ENCODE measurements around the gene PABPC1L. TPM values are rescaled to one million over a fixed set of nuclear protein-coding genes. Genes with fewer than 3 reads are reported as not detected.

Gene PABPC1L
- total RNA-seq, 3 donors from 2014 or later (not counting 1 experiment from before 2014, with no cell fraction given), result 31.7 to 64.9 (median 48.1) TPM

DNA sequence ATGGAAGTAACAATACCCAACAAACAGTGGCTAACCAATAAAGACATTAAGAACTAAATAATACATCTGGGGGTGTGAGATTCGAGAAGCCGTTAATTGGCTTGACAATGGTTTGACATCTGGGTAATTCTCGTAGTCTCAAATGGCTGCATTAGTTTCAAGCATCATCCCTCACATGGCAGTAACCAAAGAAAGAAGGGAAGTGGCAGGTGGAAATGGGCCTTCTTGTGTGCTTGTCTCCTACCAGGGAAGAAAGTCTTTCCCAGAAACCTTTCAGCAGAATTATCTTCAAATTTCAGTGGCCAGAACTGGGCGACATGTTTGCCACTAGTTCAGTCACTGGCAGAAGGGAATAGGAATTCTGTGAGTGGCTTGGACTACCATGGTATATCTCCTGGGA is 66.8 kb downstream of the PABPC1L start:
- H3K27me3 Mint-ChIP-seq (ENCODE audit: low read depth in 2 of 2), result no peaks in the 10 kb centered on the region
- peak overlapping the region; percentile 94 to 98 for H3K27ac Mint-ChIP-seq
- H3K9me3 Mint-ChIP-seq, result no peaks in the 10 kb centered on the region
- intact Hi-C loops (cut with micrococcal nuclease), result no loop called here
- WGBS (ENCODE audit: insufficient coverage), result 100% methylated on average over 4 of the region's 4 CpGs
- peaks cover 57% of the 10 kb centered on the region for H3K36me3 Mint-ChIP-seq
- Histone ChIP-seq H3K27me3 (ENCODE audit: control insufficient read depth, insufficient read depth, low read length) (no peaks in the 10 kb centered on the region), H3K4me3 (ENCODE audit: low read length) (no peak overlapping the region), H3K4me1 (ENCODE audit: control insufficient read depth, insufficient read depth, low read length) (peaks cover 24% of the 10 kb centered on the region), H3K36me3 (ENCODE audit: control insufficient read depth, insufficient read depth, low read length) (peaks cover 74% of the 10 kb centered on the region), H3K9me3 (ENCODE audit: control insufficient read depth, insufficient read depth, low read length) (no peaks in the 10 kb centered on the region), H3K27ac (ENCODE audit: low read length) (peak overlapping the region; percentile 85)
- peaks cover 69 to 76% of the 10 kb centered on the region in 2 donors for H3K4me1 Mint-ChIP-seq
- no peak for DNase-seq
- H3K4me3 Mint-ChIP-seq, result no peak overlapping the region
- no peak for ATAC-seq
- TF ChIP-seq, protein P1, sequence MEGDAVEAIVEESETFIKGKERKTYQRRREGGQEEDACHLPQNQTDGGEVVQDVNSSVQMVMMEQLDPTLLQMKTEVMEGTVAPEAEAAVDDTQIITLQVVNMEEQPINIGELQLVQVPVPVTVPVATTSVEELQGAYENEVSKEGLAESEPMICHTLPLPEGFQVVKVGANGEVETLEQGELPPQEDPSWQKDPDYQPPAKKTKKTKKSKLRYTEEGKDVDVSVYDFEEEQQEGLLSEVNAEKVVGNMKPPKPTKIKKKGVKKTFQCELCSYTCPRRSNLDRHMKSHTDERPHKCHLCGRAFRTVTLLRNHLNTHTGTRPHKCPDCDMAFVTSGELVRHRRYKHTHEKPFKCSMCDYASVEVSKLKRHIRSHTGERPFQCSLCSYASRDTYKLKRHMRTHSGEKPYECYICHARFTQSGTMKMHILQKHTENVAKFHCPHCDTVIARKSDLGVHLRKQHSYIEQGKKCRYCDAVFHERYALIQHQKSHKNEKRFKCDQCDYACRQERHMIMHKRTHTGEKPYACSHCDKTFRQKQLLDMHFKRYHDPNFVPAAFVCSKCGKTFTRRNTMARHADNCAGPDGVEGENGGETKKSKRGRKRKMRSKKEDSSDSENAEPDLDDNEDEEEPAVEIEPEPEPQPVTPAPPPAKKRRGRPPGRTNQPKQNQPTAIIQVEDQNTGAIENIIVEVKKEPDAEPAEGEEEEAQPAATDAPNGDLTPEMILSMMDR (IDR thresholded peaks at IDR 0.05), result no peak

DNA sequence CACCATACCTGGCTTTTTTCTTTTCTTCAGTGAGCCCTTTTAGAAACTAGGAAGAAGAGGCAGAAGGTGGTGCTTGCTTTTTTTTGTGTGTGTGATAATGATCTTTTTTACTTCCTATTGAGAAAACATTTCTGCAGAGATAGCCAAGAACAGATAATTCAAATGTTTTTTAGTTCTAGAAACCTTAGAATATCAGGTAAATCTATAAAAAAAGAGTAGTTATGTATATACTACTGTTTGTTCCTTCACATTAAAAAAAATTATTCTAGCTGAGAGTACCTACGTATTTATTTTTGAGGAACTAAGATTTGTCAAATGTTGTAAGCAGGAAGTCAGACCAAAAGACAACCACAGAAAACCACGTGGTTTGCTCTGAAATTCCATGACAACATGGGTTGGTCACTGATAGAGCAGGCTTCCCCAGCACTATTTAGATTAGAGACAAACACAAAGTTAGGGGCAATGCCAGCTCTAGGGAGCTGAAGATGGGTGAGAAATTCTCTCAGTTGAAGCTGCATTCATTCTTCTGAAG is 69.3 kb downstream of the PABPC1L start:
- TF ChIP-seq, protein P1 (IDR thresholded peaks at IDR 0.05), result no peak
- WGBS (ENCODE audit: insufficient coverage), result 0% methylated on average over 2 of the region's 2 CpGs
- peak overlapping the region; percentile 94 to 98 for H3K27ac Mint-ChIP-seq
- no peaks in the 10 kb centered on the region for H3K27me3 Mint-ChIP-seq (ENCODE audit: low read depth in 2 of 2)
- no peaks in the 10 kb centered on the region for H3K9me3 Mint-ChIP-seq
- no peak overlapping the region for H3K4me3 ChIP-seq (ENCODE audit: low read length)
- peaks cover 74% of the 10 kb centered on the region for H3K36me3 ChIP-seq (ENCODE audit: control insufficient read depth, insufficient read depth, low read length)
- H3K36me3 Mint-ChIP-seq, result peaks cover 41% of the 10 kb centered on the region
- DNase-seq (peak; percentile 63 to 93), ATAC-seq (peak; percentile 85 to 92 (median 91))
- peaks cover 71 to 72% of the 10 kb centered on the region in 2 donors for H3K4me1 Mint-ChIP-seq
- no peaks in the 10 kb centered on the region for H3K27me3 ChIP-seq (ENCODE audit: control insufficient read depth, insufficient read depth, low read length)
- H3K27ac ChIP-seq (ENCODE audit: low read length), result peak overlapping the region; percentile 85
- peak overlapping the region; percentile 85 for H3K4me3 Mint-ChIP-seq
- H3K9me3 ChIP-seq (ENCODE audit: control insufficient read depth, insufficient read depth, low read length), result no peaks in the 10 kb centered on the region
- intact Hi-C loops (cut with micrococcal nuclease), result loop anchor here (1.0 kb wide), 1 partner anchor 9 kb away; no protein-coding TSS in a partner anchor
- peaks cover 23% of the 10 kb centered on the region for H3K4me1 ChIP-seq (ENCODE audit: control insufficient read depth, insufficient read depth, low read length)

DNA sequence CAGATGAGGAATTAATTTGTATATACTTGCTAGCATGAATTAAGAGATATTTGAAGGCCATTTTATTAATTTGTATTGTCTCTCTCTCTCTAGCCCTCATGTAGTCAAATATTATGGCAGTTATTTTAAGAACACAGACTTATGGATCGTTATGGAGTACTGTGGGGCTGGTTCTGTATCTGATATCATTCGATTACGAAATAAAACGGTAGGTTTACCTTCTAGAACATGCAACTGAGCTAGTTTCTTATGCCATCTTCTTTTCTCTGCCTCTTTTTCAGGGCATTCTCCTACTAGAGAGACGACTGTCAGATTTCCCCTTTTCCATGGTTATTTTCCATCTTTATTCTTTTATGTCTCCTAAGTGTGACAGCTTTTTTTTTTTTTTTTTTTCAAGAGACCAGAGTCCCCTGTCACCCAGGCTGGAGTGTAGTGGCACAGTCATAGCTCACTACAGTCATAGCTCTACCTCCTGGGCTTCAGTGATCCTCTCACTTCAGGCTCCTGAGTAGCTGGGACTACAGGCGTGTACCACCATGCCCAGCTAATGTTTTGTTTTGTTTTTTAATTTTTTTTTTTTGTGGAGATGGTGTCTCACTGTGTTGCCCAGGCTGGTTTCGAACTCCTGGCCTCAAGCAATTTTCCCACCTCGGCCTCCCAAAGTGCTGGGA is 72.0 kb downstream of the PABPC1L start:
- DNase-seq (no peak), ATAC-seq (no peak)
- no peak overlapping the region for H3K4me3 Mint-ChIP-seq
- intact Hi-C loops (cut with micrococcal nuclease), result loop anchor here (2.0 kb wide), 1 partner anchor 15 kb away; the partner anchor contains the start of gene STK4
- H3K9me3 Mint-ChIP-seq, result no peaks in the 10 kb centered on the region
- H3K36me3 ChIP-seq (ENCODE audit: control insufficient read depth, insufficient read depth, low read length), result peaks cover 66% of the 10 kb centered on the region
- H3K27ac Mint-ChIP-seq, result peak overlapping the region; percentile 94 to 98
- TF ChIP-seq, protein P1 (IDR thresholded peaks at IDR 0.05), result no peak
- H3K4me1 ChIP-seq (ENCODE audit: control insufficient read depth, insufficient read depth, low read length), result peaks cover 26% of the 10 kb centered on the region
- no peak overlapping the region for H3K4me3 ChIP-seq (ENCODE audit: low read length)
- WGBS (ENCODE audit: insufficient coverage), result 92% methylated on average over 7 of the region's 8 CpGs
- no peaks in the 10 kb centered on the region for H3K9me3 ChIP-seq (ENCODE audit: control insufficient read depth, insufficient read depth, low read length)
- H3K27ac ChIP-seq (ENCODE audit: low read length), result peak overlapping the region; percentile 11
- H3K36me3 Mint-ChIP-seq, result peaks cover 15% of the 10 kb centered on the region
- H3K4me1 Mint-ChIP-seq, result peaks cover 62 to 64% of the 10 kb centered on the region in 2 donors
- no peaks in the 10 kb centered on the region for H3K27me3 ChIP-seq (ENCODE audit: control insufficient read depth, insufficient read depth, low read length)
- H3K27me3 Mint-ChIP-seq (ENCODE audit: low read depth in 2 of 2), result no peaks in the 10 kb centered on the region
